NCI-H510A treated with DMSO at 0.1 percent for 48 hours (cell line): ENCODE data around the gene C6orf52.

Source experiments
- DNase-seq: peaks from one replicate; lab custom pipeline; 2025; lab: John Stamatoyannopoulos, UW

The C6orf52 gene

GRCh38 chr6:10655508-10656055, 38.8 kb downstream of the C6orf52 start:
- DNase-seq: no peak

GRCh38 chr6:10644225-10644624, 50.2 kb downstream of the C6orf52 start:
- no peak for DNase-seq

DNA sequence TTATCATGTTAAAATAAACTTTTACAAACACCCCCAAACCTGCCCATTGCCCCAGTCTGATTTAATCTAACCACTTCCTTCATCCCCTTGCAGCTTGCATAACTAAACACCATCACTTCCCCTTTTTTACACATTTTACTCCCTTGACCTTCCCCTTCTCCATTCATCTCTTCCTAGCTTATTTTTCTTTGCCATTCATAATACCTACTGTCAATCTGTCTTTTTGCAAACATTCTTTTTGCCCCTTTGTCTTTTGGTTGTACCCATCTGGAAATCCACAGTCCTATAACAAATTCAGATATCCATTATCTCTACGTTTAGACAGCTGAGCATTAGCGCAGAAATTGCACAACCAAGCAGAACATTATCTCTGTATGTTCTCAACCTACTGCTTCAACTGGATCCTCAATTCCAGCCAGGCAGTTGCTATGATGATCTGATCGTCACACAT, 51.2 kb downstream of the C6orf52 start:
- DNase-seq: no peak

DNA sequence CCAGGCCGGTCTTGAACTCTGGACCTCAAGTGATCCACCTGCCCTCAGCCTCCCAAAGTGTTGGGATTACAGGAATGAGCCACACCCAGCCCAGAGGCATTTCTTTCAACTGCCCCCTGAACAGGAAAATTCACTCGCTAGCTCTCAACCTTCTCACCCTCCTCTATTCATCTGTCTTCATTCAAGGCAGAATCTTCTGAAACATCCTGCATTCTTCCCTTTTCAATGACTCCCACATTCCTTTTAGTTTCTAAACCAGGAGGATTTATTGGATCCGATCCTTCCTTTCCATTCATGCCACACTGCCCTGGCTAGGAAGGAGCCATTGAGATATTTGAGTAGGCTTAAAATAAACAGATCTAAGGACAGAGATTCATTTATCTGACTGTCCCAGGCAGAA, 52.9 kb downstream of the C6orf52 start:
- DNase-seq: no peak

- no peak for DNase-seq
These were observed 54.0 kb downstream of the C6orf52 start for GRCh38 chr6:10640412-10640811.

GRCh38 chr6:10633216-10633615, 61.2 kb downstream of the C6orf52 start:
- DNase-seq: no peak

GRCh38 chr6:10630178-10630577, 64.2 kb downstream of the C6orf52 start:
- DNase-seq: no peak

- DNase-seq: no peak
These were observed 66.6 kb downstream of the C6orf52 start for GRCh38 chr6:10627800-10628199.

DNA sequence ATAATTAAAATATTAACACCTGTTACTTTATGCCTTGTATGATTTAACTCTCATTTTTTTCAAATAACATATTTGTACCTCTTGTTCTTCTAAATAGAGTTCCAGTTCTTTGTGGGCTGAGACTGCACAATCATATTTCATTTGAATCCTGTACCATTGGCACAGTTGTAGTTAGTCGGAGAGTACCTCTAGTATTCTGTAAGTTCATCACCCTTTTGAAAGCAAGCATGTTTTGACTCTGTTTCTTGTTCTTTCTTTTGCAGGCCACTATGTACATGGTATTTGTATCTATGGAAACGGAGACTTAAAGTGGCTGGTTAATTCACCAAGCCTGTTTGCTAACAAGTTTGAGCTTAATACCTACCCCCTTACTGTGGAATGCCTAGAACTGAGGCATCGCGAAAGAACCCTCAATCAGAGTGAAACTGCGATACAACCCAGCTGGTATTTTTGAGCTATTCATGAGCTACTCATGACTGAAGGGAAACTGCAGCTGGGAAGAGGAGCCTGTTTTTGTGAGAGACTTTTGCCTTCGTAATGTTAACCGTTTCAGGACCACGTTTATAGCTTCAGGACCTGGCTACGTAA, 68.2 kb downstream of the C6orf52 start:
- no peak for DNase-seq

DNA sequence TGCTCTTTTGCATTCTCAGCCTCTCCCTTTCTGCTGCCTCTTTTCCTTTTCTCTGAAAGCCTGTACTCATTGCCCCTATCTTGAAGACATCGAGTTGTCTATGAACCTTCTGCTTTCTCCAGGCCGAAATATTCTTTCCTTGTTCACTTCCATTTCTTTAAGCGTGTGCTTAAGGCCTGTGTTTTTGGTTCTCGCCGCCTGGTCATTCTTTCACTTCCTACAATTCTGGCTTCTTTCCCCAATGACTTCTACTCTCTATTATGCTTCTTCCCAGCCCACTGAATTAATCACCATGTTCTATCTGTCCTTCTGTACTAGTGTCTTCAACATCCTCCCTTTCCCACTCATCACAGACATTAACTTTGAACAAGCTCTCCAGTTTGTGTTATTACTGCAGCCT, 69.6 kb downstream of the C6orf52 start:
- DNase-seq: no peak

- DNase-seq: no peak
These were observed 72.6 kb downstream of the C6orf52 start for GRCh38 chr6:10621847-10622246.
